HTERT RPE-1 (cell line): ENCODE measurements around the gene FKBP1A.
"Not testable (repeated sequence)": the region's sequence is repeated elsewhere in the genome, so short reads cannot be mapped to it uniquely, and the experiment has no call there.

Experiments
- in situ Hi-C: fragments of 300-500 bp; cut with MboI; formaldehyde crosslinking; loops from 4 replicates; pipeline ENCODE4 v1.14.3; 2020; ENCODE audit warnings: low sequenced_read_pairs

The FKBP1A gene

GRCh38 chr20:1369970-1370369, 22.9 kb downstream of the FKBP1A start:
- in situ Hi-C loops, result no loop called here

GRCh38 chr20:1368448-1369199, 24.2 kb downstream of the FKBP1A start:
- in situ Hi-C loops, result no loop called here

DNA sequence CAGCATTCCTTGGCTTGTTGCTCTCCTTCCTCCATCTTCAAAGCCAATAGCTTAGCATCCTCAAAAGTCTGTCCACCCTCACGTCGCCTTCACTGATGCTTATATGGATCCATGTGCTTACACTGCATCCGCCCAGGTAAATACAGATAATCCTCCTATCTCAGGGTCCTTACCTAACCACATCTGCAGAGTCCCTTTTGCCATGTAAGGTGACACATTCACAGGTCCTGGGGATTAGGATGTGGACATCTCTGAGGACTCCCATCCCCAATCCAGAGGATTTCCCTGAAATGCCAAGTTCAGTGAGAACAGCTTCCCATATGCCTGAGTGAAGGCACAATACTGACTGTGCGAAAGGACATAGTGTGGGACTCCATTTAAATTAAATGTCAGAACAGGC, 25.4 kb downstream of the FKBP1A start:
- in situ Hi-C loops, result no loop called here

- in situ Hi-C loops, result no loop called here
Observed at GRCh38 chr20:1364106-1364505, 28.7 kb downstream of the FKBP1A start.

DNA sequence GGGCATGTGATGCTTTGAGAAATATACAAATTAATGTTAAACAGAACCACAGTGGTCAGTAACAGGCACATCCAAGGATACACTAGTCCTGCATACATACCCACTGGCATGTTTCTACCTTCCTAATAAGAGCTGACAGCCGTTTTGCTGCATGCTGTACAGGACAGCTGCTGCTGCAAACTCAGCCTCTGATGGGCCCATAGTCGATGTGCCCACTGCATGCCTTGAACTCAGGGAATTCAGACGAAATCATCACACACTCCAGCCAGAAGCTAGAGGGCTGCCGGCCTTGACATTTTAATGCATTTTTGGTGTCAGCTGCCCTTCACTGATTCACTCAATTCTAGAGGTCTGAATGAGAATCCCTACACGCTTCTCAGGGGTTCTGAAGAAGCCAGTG, 29.3 kb downstream of the FKBP1A start:
- in situ Hi-C loops, result no loop called here

DNA sequence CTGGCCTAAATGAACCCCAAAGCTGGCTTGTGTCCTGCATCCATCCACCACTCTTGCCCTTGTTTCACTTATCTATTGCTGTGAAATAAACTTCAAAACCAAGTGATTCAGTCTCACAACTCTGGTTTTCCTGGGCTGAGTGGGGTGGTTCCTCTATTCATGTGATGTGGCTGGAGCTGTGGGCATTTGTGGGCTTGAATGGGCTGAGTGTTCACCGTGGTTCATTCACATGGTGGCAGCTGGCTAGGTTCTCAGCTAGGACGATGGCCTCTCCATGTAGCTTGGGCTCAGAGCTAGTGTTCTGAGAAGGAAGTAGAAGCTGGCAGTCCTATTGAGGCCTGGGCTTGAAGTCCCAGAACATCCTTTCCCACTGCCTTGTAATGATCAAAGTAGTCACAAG, 30.4 kb downstream of the FKBP1A start:
- in situ Hi-C loops, result no loop called here

- in situ Hi-C loops, result no loop called here
Observed at GRCh38 chr20:1360094-1360846, 32.6 kb downstream of the FKBP1A start.

- in situ Hi-C loops, result no loop called here
Observed at GRCh38 chr20:1357921-1358671, 34.8 kb downstream of the FKBP1A start.

- in situ Hi-C loops, result no loop called here
Observed at GRCh38 chr20:1353956-1354355, 38.9 kb downstream of the FKBP1A start.

DNA sequence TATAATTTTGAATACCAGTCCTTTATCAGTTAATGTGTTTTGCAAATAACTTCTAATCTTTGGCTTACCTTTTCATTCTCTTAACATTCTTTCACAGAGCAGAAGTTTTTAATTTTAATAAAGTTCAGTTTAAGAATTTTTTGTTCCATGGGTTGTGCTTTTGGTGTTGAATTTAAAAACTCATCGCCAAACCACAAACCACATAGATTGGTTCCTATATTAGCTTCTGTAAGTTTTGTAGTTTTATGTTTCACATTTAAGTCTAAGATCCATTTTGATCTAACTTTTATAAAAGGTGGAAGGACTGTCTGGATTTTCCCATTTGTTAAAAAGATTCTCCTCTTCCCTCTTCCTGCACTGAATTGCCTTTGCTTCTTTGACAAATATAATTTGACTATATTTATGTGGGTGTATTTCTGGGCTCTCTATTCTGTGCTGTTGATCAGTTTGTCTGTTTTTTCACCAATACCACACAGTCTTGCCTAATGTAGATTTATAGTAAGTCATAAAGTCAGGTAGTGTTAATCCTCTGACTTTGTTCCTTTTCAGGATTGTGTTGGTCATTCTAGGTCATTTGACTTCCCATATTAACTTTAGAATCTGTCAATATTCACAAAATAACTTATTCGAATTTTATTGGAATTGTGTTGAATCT, 46.4 kb downstream of the FKBP1A start:
- in situ Hi-C loops, result no loop called here

DNA sequence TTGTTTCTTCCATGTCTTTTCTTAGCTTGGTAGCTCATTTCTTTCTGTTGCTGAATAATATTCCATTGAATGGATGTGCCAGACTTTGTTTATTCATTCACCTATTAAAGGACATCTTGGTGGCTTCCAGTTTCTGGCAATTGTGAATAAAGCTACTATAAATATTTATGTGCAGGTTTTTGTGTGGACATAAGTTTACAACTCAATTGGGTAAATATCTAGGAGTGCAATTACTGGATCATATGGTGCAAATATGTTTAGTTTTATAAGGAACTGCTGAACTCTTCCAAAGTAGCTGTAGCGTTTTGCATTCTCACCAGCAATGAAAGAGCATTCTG, 47.1 kb downstream of the FKBP1A start:
- in situ Hi-C loops, result no loop called here

DNA sequence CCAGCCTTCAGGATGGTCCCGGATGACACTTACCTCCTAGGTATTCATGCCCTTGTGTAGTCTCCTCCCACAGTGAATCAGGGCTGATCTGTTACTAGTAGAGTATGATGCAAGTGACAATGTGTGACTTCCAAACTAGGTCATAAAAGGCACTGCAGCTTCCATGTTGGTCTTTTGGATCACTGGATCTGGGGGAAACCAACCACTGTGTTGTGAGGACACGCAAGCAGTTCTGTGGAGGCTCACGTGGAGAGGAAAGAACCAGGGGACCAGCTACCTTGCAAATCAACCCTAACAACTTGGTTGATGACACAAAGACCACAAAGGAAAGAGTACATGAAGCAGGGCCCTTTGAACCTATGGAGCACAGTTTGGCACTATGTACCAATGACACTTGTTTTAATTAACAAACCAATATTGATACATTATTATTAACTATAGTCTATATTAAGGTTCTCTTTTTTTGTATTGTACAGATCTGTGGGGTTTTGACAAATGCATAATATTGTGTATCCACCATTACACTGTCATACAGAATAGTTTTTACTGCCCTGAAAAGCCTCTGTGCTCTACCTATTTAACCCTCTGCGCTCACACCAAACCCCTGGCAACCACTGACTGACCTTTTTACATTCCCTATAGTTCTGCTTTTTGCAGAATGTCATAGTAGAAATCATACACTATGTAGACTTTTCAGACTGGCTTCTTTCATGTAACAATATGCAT, 47.7 kb downstream of the FKBP1A start:
- in situ Hi-C loops, result no loop called here

DNA sequence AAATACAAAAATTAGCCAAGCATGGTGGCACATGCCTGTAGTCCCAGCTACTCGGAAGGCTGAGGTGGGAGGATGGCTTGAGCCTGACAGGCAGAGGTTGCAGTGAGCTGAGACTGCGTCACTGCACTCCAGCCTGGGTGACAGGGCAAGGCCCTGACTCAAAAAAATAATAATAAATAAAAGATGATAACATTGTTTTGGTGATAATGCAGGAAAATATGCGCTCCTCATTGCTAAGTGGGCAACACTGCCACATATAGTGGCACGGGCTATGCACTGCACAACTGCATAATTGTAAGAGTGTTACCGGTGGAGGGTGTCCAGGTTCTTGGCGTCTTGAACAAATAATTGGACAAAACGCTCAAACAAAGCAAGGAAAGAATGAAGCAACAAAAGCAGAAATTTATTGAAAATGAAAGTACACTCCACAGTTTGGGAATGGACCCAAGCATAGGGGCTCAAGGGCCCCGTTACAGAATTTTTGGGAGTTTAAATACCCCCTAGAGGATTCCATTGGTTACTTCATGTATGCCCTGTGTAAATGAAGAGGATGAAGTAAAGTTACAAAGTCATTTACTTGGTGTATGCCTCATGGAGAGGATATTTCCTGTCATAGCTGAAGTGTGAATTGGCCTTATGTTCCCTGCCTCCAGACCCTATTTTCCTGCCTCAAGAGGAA, 49.3 kb downstream of the FKBP1A start:
- in situ Hi-C loops, result not testable (repeated sequence)

- in situ Hi-C loops, result no loop called here
Observed at GRCh38 chr20:1341561-1342265, 51.1 kb downstream of the FKBP1A start.

- in situ Hi-C loops, result no loop called here
Observed at GRCh38 chr20:1338801-1339200, 54.1 kb downstream of the FKBP1A start.

- in situ Hi-C loops, result no loop called here
Observed at GRCh38 chr20:1338096-1338495, 54.8 kb downstream of the FKBP1A start.

GRCh38 chr20:1337441-1337840, 55.4 kb downstream of the FKBP1A start:
- in situ Hi-C loops, result no loop called here

DNA sequence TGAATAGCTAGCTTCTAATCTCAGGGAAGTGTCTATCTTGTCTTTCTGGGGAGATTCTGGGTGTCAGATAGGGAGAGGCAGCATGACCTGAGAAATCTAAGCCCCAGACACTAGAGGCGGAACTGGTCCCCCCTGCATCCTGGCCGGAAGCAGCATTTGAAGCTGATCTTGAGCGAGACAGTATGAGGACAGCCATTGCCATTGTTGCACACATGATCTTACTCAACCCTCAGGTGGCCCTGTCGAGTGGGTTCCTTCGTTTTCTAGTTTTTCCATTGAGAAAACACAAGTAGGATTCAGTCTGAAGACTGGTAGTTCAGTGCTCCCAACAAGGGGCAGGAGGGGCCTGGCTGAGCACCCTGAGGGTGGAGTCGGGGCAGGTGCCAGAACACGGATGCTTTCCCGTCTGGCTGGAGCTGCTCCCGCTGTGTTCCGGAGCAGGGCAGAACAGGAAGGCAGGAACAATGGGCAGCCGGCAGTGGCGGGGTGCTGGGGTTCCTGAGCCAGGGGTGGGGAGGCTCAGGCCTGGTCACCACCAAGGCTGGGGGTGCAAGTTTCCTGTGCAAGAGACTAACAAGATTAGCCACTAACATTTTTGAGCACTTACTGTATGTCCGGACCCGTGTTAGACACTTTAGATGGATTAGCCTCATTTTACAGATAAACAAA, 56.0 kb downstream of the FKBP1A start:
- in situ Hi-C loops, result no loop called here
